ENCODE results near the gene GRP. TPM values are rescaled to one million over a fixed set of nuclear protein-coding genes. Genes with fewer than 3 reads are reported as not detected.

GRP gene
- total RNA-seq (2014; rRNA removed; shearing (Covaris generic)) = not detected in 2 replicates

- Histone ChIP-seq H3K4me3 (no peak within 1 kb of the TSS), H3K36me3 (no peaks in the 10 kb centered on the region), H3K9me3 (replicated peaks) (no peaks in the 10 kb centered on the region), H3K27ac (no peak within 1 kb of the TSS), H3K27me3 (replicated peaks) (peaks cover 63% of the 10 kb centered on the region), H3K4me1 (replicated peaks) (no peaks in the 10 kb centered on the region)
- no peak for DNase-seq (ENCODE audit: low read depth in 1 of 2, low spot score in 2 of 2)
Measured at GRCh38 chr18:59219672-59220163, at the start of gene GRP. TSS of gene GRP (plus strand) at chr18:59220158. CDS start at chr18:59220266, 108 bp downstream.

- no peak for DNase-seq (ENCODE audit: low read depth in 1 of 2, low spot score in 2 of 2)
- Histone ChIP-seq H3K4me1 (replicated peaks) (no peaks in the 10 kb centered on the region), H3K36me3 (no peaks in the 10 kb centered on the region), H3K27me3 (replicated peaks) (peaks cover 2% of the 10 kb centered on the region; the same call in 1 of the 2 replicates), H3K9me3 (replicated peaks) (peaks cover 14% of the 10 kb centered on the region), H3K27ac (no peak overlapping the region), H3K4me3 (no peak overlapping the region)
Measured at GRCh38 chr18:59172664-59173249, 47.2 kb upstream of the GRP start.

- Histone ChIP-seq H3K4me3 (no peak overlapping the region), H3K9me3 (replicated peaks) (peaks cover 5% of the 10 kb centered on the region), H3K4me1 (replicated peaks) (no peaks in the 10 kb centered on the region), H3K27ac (no peak overlapping the region), H3K27me3 (replicated peaks) (no peaks in the 10 kb centered on the region), H3K36me3 (no peaks in the 10 kb centered on the region)
- DNase-seq (ENCODE audit: low read depth in 1 of 2, low spot score in 2 of 2) = no peak
Measured at GRCh38 chr18:59177485-59177884, 42.5 kb upstream of the GRP start.

- H3K36me3 ChIP-seq = no peaks in the 10 kb centered on the region
- no peak overlapping the region for H3K4me3 ChIP-seq
- H3K27ac ChIP-seq = no peak overlapping the region
- no peaks in the 10 kb centered on the region; the same call in 1 of the 2 replicates for H3K27me3 ChIP-seq (replicated peaks)
- no peaks in the 10 kb centered on the region for H3K9me3 ChIP-seq (replicated peaks)
- H3K4me1 ChIP-seq (replicated peaks) = no peaks in the 10 kb centered on the region
- DNase-seq (ENCODE audit: low read depth in 1 of 2, low spot score in 2 of 2) = no peak
Measured at GRCh38 chr18:59180150-59180845, 39.7 kb upstream of the GRP start.

GRCh38 chr18:59182673-59183072 lies 37.3 kb upstream of the GRP start:
- no peak for DNase-seq (ENCODE audit: low read depth in 1 of 2, low spot score in 2 of 2)
- Histone ChIP-seq H3K36me3 (no peaks in the 10 kb centered on the region), H3K27me3 (replicated peaks) (peaks cover 3% of the 10 kb centered on the region), H3K27ac (no peak overlapping the region), H3K4me1 (replicated peaks) (no peaks in the 10 kb centered on the region), H3K4me3 (no peak overlapping the region), H3K9me3 (replicated peaks) (no peaks in the 10 kb centered on the region)

- peaks cover 16% of the 10 kb centered on the region for H3K27me3 ChIP-seq (replicated peaks)
- DNase-seq (ENCODE audit: low read depth in 1 of 2, low spot score in 2 of 2) = no peak
- H3K9me3 ChIP-seq (replicated peaks) = no peaks in the 10 kb centered on the region
- H3K27ac ChIP-seq = no peak overlapping the region
- no peak overlapping the region for H3K4me3 ChIP-seq
- H3K36me3 ChIP-seq = no peaks in the 10 kb centered on the region
- no peaks in the 10 kb centered on the region for H3K4me1 ChIP-seq (replicated peaks)
Measured at GRCh38 chr18:59189008-59189407, 30.9 kb upstream of the GRP start.

GRCh38 chr18:59189746-59190145 lies 30.2 kb upstream of the GRP start:
- Histone ChIP-seq H3K27ac (no peak overlapping the region), H3K4me3 (no peak overlapping the region), H3K9me3 (replicated peaks) (no peaks in the 10 kb centered on the region), H3K27me3 (replicated peaks) (peaks cover 16% of the 10 kb centered on the region), H3K4me1 (replicated peaks) (no peaks in the 10 kb centered on the region), H3K36me3 (no peaks in the 10 kb centered on the region)
- DNase-seq (ENCODE audit: low read depth in 1 of 2, low spot score in 2 of 2) = no peak

GRCh38 chr18:59196161-59196725 lies 23.7 kb upstream of the GRP start:
- peaks cover 13% of the 10 kb centered on the region for H3K27me3 ChIP-seq (replicated peaks)

GRCh38 chr18:59197636-59198035 lies 22.3 kb upstream of the GRP start:
- Histone ChIP-seq H3K27me3 (replicated peaks) (peaks cover 21% of the 10 kb centered on the region), H3K4me3 (no peak overlapping the region), H3K36me3 (no peaks in the 10 kb centered on the region), H3K9me3 (replicated peaks) (no peaks in the 10 kb centered on the region), H3K4me1 (replicated peaks) (no peaks in the 10 kb centered on the region), H3K27ac (no peak overlapping the region)
- DNase-seq (ENCODE audit: low read depth in 1 of 2, low spot score in 2 of 2) = no peak

More at GRCh38 chr18:59196161-59196725, 23.7 kb upstream of the GRP start:
- Histone ChIP-seq H3K36me3 (no peaks in the 10 kb centered on the region), H3K4me1 (replicated peaks) (no peaks in the 10 kb centered on the region), H3K4me3 (no peak overlapping the region), H3K9me3 (replicated peaks) (no peaks in the 10 kb centered on the region), H3K27ac (no peak overlapping the region)
- DNase-seq (ENCODE audit: low read depth in 1 of 2, low spot score in 2 of 2) = no peak

GRCh38 chr18:59198215-59198614 lies 21.7 kb upstream of the GRP start:
- H3K9me3 ChIP-seq (replicated peaks) = no peaks in the 10 kb centered on the region
- H3K36me3 ChIP-seq = no peaks in the 10 kb centered on the region
- no peaks in the 10 kb centered on the region for H3K4me1 ChIP-seq (replicated peaks)
- no peak overlapping the region for H3K27ac ChIP-seq
- H3K4me3 ChIP-seq = no peak overlapping the region
- no peak for DNase-seq (ENCODE audit: low read depth in 1 of 2, low spot score in 2 of 2)
- H3K27me3 ChIP-seq (replicated peaks) = peaks cover 20% of the 10 kb centered on the region

GRCh38 chr18:59200787-59201186 lies 19.2 kb upstream of the GRP start:
- Histone ChIP-seq H3K9me3 (replicated peaks) (no peaks in the 10 kb centered on the region), H3K4me1 (replicated peaks) (no peaks in the 10 kb centered on the region), H3K27ac (no peak overlapping the region), H3K27me3 (replicated peaks) (peaks cover 37% of the 10 kb centered on the region), H3K4me3 (no peak overlapping the region), H3K36me3 (no peaks in the 10 kb centered on the region)
- no peak for DNase-seq (ENCODE audit: low read depth in 1 of 2, low spot score in 2 of 2)

- Histone ChIP-seq H3K27me3 (replicated peaks) (peaks cover 38% of the 10 kb centered on the region), H3K4me3 (no peak overlapping the region), H3K9me3 (replicated peaks) (no peaks in the 10 kb centered on the region), H3K27ac (no peak overlapping the region), H3K36me3 (no peaks in the 10 kb centered on the region), H3K4me1 (replicated peaks) (no peaks in the 10 kb centered on the region)
- DNase-seq (ENCODE audit: low read depth in 1 of 2, low spot score in 2 of 2) = no peak
Measured at GRCh38 chr18:59202258-59202820, 17.6 kb upstream of the GRP start.

GRCh38 chr18:59207506-59207905 lies 12.5 kb upstream of the GRP start:
- Histone ChIP-seq H3K4me3 (no peak overlapping the region), H3K36me3 (no peaks in the 10 kb centered on the region), H3K27me3 (replicated peaks) (peaks cover 35% of the 10 kb centered on the region), H3K4me1 (replicated peaks) (no peaks in the 10 kb centered on the region), H3K9me3 (replicated peaks) (no peaks in the 10 kb centered on the region), H3K27ac (no peak overlapping the region)
- no peak for DNase-seq (ENCODE audit: low read depth in 1 of 2, low spot score in 2 of 2)

GRCh38 chr18:59208602-59209125 lies 11.3 kb upstream of the GRP start:
- no peaks in the 10 kb centered on the region for H3K9me3 ChIP-seq (replicated peaks)
- no peak for DNase-seq (ENCODE audit: low read depth in 1 of 2, low spot score in 2 of 2)
- no peak overlapping the region for H3K27ac ChIP-seq
- peaks cover 28% of the 10 kb centered on the region for H3K27me3 ChIP-seq (replicated peaks)
- H3K4me3 ChIP-seq = no peak overlapping the region
- H3K36me3 ChIP-seq = no peaks in the 10 kb centered on the region
- no peaks in the 10 kb centered on the region for H3K4me1 ChIP-seq (replicated peaks)

All from SJSA1 (cell line).